HFFc6 (cell line): ENCODE data around the gene MTFR1L. TPM values are rescaled to one million over a fixed set of nuclear protein-coding genes. Genes with fewer than 3 reads are reported as not detected.
A peak's percentile ranks its signal among the peaks of the same experiment; 100 is the strongest.

Experiments
- DNase-seq: peaks from one replicate; pipeline ENCODE4 v3.0.0-alpha.2; 2018
- H3K27ac Mint-ChIP-seq: 2 replicates; pipeline ENCODE4 v1.8.0; 2020; ENCODE audit warnings: mild to moderate bottlenecking, mixed read lengths
- H3K27me3 Mint-ChIP-seq: 2 replicates; pipeline ENCODE4 v1.8.0; 2021; ENCODE audit warnings: mild to moderate bottlenecking, moderate library complexity, mixed read lengths; ENCODE audit not compliant: insufficient read depth
- H3K36me3 Mint-ChIP-seq: 2 replicates; pipeline ENCODE4 v1.8.0; 2021; ENCODE audit warnings: low read depth, mixed read lengths
- H3K4me1 Mint-ChIP-seq: 2 replicates; pipeline ENCODE4 v1.8.0; 2020; ENCODE audit warnings: low read depth, mixed read lengths
- H3K4me3 Mint-ChIP-seq: 2 replicates; pipeline ENCODE4 v1.8.0; 2020; ENCODE audit warnings: mild to moderate bottlenecking, moderate library complexity, mixed read lengths
- H3K9me3 Mint-ChIP-seq: 2 replicates; pipeline ENCODE4 v1.8.0; 2020; ENCODE audit warnings: mild to moderate bottlenecking, mixed read lengths
- CTCF ChIP-seq: fragments of 200-600 bp; sonication (generic); IDR thresholded peaks from 2 replicates; pipeline ENCODE4 v1.5.0; 2021; ENCODE audit warnings: antibody characterized with exemption, mild to moderate bottlenecking
- total RNA-seq, 6 experiments: library from RNA; stranded (reverse); fragmentation: NEBNext Ultra II Directional; extraction: Animal tissue kit (Norgen Biotek cat#: 25700); gene quantifications; 2 replicates in 1 of 6; 3 replicates in 5 of 6; pipeline ENCODE4 v1.2.3, GENCODE V29; 2021

The MTFR1L gene
- total RNA-seq, 6 experiments from 2014 or later, result 52.4 to 69.1 (median 59.1) TPM

- Mint-ChIP-seq H3K36me3 (no peaks in the 10 kb centered on the region), H3K27ac (no peak overlapping the region), H3K9me3 (no peaks in the 10 kb centered on the region), H3K4me1 (peaks cover 38% of the 10 kb centered on the region), H3K4me3 (no peak overlapping the region), H3K27me3 (peaks cover 34% of the 10 kb centered on the region)
- DNase-seq, result peak; percentile 75
- no peak for TF ChIP-seq CTCF
Observed at GRCh38 chr1:25773441-25774125, 46.2 kb upstream of the MTFR1L start.

- Mint-ChIP-seq H3K4me1 (peaks cover 38% of the 10 kb centered on the region), H3K27ac (no peak overlapping the region), H3K36me3 (no peaks in the 10 kb centered on the region), H3K27me3 (peaks cover 37% of the 10 kb centered on the region), H3K4me3 (no peak overlapping the region), H3K9me3 (no peaks in the 10 kb centered on the region)
- DNase-seq, result no peak
- no peak for TF ChIP-seq CTCF
Observed at GRCh38 chr1:25774206-25774803, 45.4 kb upstream of the MTFR1L start.

- Mint-ChIP-seq H3K27ac (no peak overlapping the region), H3K4me3 (no peak overlapping the region)
- DNase-seq, result no peak
Observed at GRCh38 chr1:25774921-25775771, 44.6 kb upstream of the MTFR1L start.

GRCh38 chr1:25779388-25779787 lies 40.4 kb upstream of the MTFR1L start:
- Mint-ChIP-seq H3K4me3 (no peak overlapping the region), H3K9me3 (no peaks in the 10 kb centered on the region), H3K27me3 (peaks cover 41% of the 10 kb centered on the region), H3K27ac (no peak overlapping the region), H3K36me3 (no peaks in the 10 kb centered on the region), H3K4me1 (peaks cover 17% of the 10 kb centered on the region)
- no peak for TF ChIP-seq CTCF
- no peak for DNase-seq

More at GRCh38 chr1:25774921-25775771, 44.6 kb upstream of the MTFR1L start:
- Mint-ChIP-seq H3K27me3 (peaks cover 38% of the 10 kb centered on the region), H3K9me3 (no peaks in the 10 kb centered on the region), H3K36me3 (no peaks in the 10 kb centered on the region), H3K4me1 (peaks cover 38% of the 10 kb centered on the region)
- TF ChIP-seq CTCF, result no peak

- no peak overlapping the region for H3K27ac Mint-ChIP-seq
- peaks cover 44% of the 10 kb centered on the region for H3K27me3 Mint-ChIP-seq
- H3K36me3 Mint-ChIP-seq, result no peaks in the 10 kb centered on the region
- TF ChIP-seq CTCF, result no peak
- H3K4me1 Mint-ChIP-seq, result peaks cover 17% of the 10 kb centered on the region
- no peak overlapping the region for H3K4me3 Mint-ChIP-seq
- no peak for DNase-seq
- H3K9me3 Mint-ChIP-seq, result no peaks in the 10 kb centered on the region
Observed at GRCh38 chr1:25779894-25780293, 39.9 kb upstream of the MTFR1L start.
